Fibroblast of skin of back (primary cell): ENCODE data around the gene CHRNA1. TPM values are rescaled to one million over a fixed set of nuclear protein-coding genes. Genes with fewer than 3 reads are reported as not detected.

Source experiments
- DNase-seq: peaks from one replicate; pipeline ENCODE4 v3.0.0-alpha.2; 2013
- polyA plus RNA-seq, 2 experiments: library from polyadenylated mRNA; unstranded; fragments of 120-200 nt; gene quantifications; one replicate each; pipeline ENCODE4 v1.2.1, GENCODE V29; 2013; ENCODE audit not compliant: insufficient read length in 2 of 2

The CHRNA1 gene
- polyA plus RNA-seq (2013, experiment 1 of 2; ENCODE audit: insufficient read length), result 0.25 TPM
- polyA plus RNA-seq (2013, experiment 2 of 2; ENCODE audit: insufficient read length), result 0.29 TPM

GRCh38 chr2:174764280-174765255 is at the start of gene CHRNA1:
Gene CHRNA1, minus strand, starts transcription at chr2:174764472. Its CDS starts 78 bp downstream, at chr2:174764394.
- peak; percentile 66 for DNase-seq

DNA sequence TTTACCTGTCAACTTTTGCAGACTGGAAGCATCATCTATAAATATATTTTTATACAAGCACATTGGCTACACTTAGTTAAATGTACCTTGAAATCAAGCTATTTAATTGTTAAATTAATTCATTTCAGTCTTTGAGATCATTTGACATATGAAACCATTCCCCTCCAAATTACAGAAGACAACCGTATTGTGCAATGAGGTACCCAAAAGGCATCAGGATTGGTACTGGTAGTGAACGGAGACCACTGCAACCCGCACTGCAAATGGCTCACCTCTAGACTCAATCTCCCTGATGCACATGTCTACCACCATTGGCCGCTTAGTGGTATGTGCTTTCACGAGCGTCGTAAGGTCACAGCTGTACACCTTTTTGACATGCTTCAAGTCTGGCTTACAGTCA is 47.8 kb upstream of the CHRNA1 start:
- DNase-seq, result no peak

DNA sequence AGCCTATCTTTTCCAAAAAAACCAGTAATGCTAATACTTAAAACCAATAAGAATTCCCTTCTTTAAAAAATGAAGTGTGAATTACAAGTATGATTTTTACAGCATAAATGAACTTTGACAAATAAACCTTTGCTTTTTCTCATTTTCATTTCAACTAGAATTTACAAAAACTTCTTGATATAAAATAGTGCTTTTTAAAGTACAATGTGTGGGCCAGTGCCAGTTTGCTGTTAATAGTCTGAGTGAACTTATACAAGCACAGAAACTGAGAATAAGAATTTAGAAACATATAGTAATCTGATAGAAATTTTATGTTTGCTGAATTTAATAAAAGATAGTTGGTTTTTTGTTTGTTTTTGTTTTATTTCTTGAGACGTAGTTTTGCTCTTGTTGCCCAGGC is 43.7 kb upstream of the CHRNA1 start:
- no peak for DNase-seq

GRCh38 chr2:174805803-174806202 is 41.5 kb upstream of the CHRNA1 start:
- DNase-seq, result no peak

DNA sequence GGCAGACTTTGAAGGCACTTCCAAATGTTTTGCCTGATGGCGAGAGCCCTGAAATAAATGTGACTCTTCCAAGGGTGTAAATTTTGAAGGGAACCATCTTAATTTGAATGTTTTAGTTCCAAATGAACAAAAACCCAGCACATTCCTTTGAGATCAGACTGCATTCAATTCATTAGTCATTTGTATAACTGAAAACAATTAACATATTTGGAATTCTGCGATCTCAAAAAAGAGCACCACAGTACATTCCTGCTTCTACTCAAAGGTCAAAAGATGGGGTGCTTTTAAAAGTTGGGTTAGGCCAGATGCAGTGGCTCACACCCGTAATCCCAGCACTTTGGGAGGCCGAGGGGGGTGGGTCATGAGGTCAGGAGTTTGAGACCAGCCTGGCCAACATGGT is 38.2 kb upstream of the CHRNA1 start:
- DNase-seq, result peak; percentile 72

DNA sequence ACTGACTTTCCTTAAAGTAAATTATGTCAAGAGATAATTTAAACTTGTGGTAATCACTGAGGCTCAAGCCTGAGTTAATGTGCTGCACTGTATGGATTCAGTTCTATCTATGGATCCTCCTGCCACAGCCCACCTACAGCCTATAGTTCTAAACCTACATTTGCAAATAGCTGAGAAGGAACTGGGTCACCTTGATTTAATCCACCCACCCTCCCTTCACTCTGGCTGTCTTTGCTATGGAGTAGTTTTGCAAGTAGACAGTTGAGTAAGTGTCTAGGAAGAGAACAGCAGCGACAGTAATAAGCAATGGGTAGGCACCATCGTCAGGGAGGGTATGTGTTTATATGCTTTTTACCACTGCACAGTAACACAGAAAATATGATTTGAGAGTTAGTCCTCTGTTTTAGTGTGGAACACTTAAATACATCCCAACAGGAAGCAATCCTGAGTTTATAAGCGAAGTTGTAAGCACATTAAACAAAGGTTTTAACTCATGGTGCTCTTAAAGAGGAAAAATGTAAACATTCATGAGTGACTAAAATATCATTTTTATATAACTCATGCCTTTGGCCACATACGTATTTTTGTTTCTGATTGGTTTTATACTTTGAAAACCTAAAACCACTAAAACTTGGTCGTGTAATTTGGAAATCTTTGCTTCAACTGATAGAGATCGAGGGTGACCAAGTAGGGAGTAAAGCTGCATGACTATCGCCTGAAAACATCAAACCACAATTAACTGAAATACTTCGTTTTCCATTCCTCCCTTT is 36.3 kb upstream of the CHRNA1 start:
- no peak for DNase-seq

DNA sequence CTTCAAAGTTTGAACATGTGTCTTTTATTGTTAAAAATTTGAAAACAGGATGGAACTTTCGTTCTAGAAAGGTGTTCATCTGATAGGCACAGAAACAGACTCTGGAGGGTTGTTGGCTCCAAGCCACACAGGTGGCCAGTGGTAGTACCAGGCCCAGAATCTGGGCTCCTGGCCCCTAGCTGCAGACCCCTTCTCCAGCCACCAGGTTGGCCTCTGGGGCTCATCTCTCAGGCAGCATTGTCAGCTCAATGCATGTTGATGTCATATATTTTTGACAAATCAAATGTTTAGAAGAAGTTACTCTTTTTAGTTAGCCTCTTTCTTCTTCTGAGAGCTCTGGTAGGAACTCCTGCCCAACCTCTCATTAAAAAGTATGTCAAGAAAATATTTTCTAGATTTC is 34.5 kb upstream of the CHRNA1 start:
- DNase-seq, result no peak

GRCh38 chr2:174797781-174798276 is 33.6 kb upstream of the CHRNA1 start:
- peak; percentile 92 for DNase-seq

GRCh38 chr2:174796319-174796771 is 32.1 kb upstream of the CHRNA1 start:
- DNase-seq, result no peak

DNA sequence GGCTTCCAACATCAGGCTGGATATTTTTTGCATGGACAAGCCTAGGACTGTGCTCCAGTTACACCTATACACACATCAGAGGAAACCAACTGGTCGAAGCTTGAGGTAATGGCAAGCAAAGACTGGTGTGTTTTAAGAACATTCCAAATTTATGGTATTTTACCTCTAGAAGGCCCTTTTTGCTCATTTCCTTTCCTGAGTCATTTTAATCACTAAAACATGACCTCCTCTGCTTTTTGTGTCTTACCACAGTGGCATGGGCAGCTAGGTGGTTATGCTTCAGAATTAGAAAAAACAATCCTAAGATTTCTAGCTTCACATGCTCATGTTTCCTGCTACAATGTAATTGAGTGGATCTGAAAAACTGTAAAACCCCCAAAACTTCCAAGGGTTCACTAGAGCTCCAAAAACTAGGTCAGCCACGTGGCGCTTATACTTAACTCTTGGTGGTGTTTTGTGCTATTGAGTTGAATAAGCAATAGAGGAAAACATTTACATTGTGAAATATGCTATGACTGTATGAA is 30.6 kb upstream of the CHRNA1 start:
- DNase-seq, result peak; percentile 66

GRCh38 chr2:174792309-174793025 is 28.2 kb upstream of the CHRNA1 start:
- no peak for DNase-seq

DNA sequence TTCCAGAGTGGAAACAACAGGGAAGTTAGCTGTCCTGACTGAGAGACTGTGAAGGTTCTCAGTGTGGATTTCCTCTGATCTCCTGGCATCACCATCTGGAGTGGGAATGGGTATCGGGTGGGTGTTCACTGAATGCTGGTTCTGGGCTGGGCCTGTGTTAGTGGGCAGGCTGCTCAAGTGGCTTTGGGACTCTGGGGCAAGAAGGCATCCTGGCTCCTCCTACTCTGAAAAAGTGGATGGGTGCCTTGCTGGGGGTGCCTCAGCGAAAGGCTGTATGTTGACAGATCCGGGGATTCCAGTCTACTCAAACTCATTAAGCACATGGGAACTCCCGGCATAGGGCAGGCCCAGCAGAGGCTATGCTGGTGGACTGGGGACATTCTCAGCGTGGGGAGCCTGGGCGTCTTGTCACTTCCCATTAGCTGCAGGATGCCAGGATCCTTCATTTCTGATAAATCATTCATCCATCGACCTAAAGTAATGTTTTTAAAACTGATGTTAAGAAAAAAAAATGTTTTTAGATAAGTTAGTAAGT is 27.5 kb upstream of the CHRNA1 start:
- DNase-seq, result no peak

GRCh38 chr2:174791020-174791419 is 26.7 kb upstream of the CHRNA1 start:
- no peak for DNase-seq

- DNase-seq, result no peak
Observed at GRCh38 chr2:174789001-174789400, 24.7 kb upstream of the CHRNA1 start.

DNA sequence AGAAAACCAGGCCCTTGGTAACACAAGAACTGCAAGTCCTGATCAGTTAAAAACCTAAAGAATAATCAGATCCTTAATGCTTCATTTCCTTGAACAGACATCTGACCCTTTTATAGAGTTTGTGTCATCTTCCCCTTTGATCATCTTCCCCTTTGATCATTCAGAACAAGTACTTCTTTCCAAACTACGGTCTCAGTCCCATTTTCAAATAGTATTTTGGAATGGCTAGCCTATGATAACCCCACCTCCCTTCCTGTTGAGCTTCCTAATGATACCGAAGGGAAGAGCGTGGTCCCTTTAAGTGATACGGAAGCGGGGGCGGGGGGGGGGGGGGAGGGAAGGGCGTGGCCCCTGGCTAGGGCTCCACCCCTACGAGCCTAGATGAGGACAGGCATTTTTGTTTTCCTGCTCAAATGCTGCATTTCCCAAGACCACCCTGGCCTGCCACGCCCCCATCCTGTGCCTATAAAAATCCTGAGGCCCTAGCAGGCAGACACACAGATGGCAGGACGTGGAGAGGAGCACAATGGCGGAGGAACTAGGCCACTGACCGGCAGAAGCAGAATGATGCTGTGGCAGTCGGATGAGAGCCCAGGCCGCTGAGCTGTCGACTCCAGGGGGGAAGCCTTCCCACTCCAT is 24.1 kb upstream of the CHRNA1 start:
- peak; percentile 85 for DNase-seq

DNA sequence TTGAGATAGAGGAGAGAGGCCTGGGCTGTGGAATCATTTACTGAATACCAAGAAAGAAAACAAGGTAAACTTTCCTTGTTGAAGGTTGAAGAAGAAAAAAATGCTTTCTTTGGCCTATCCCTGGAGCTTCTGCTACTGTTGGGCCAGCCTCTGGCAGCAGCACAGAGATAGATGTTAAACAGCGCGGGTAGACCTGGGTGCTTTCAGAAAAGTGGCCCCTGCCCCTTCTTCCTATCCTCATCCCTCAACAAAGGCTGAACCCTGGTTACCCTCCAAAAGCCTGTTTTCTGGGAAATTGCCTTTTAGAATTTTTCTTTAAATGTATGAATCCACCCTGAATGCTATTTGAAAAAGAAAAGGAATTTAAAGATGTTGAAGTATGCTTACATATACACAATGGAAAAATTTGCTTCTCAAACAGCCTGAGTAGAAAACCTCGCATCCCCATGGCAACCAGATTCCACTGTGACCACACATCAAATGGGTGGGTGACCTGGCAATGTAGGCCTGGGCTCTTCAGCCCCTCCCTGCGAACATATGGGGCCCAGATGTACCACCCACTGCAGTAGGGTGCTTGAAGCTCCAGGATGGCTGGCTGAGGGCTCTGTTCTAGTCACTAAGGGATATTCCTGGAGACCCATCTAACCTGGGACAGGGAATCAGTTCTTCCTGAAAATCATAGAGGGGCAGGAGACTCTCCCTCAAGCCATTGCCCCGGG is 23.4 kb upstream of the CHRNA1 start:
- peak; percentile 100 for DNase-seq

DNA sequence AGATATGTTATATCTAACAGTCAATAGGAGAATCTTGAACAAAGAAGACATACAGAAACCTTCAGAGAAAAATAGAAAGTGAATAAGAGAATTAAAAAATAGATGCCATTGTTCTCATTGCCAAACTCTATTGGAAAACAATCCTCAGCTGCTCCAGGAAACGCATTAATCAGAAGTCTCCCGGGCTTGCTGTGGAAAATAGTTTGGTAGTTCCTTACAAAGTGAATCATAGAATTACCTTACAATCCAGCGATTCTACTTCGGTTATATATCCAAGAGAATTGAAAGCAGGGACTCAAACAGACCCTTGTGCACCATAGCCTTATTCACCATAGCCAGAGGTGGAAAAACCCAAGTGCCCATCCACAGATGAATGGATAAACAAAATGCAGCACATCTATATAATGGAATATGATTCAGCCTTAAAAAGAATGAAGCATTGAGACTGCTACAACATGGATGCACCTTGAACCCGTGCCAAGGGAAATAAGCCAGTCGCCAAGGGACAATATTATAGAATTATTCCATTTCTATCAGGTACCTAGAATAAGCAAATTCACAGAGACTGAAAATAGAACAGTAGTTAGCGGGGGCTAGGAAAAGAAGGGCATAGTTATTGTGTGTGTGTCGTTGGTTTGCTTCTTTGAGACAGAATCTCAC is 21.9 kb upstream of the CHRNA1 start:
- DNase-seq, result peak; percentile 71

GRCh38 chr2:174785481-174785880 is 21.2 kb upstream of the CHRNA1 start:
- DNase-seq, result peak; percentile 42

DNA sequence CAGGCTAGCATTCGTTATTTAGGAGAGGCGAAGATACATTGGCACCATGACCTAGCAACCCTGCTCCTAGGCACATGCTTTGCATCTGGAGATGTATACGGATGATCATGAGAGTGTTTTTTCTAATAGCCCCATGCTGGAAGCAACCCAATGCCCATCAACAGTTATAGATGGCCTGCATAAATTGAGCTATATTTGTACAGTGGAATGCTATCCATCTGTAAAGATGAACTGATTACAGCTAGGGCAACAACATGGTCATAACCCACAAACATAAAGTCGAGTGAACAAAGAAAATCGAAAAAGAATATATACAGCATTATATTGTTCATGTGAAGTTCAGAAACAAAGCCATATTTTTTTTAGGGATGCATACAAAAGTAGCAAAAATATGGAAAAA is 20.6 kb upstream of the CHRNA1 start:
- DNase-seq, result no peak

- no peak for DNase-seq
Observed at GRCh38 chr2:174784316-174784715, 20.0 kb upstream of the CHRNA1 start.
